SHP77 treated with DMSO at 0.1 percent for 48 hours (cell line): ENCODE measurements around the gene PTP4A1.
"Not testable (repeated sequence)": the region's sequence is repeated elsewhere in the genome, so short reads cannot be mapped to it uniquely, and the experiment has no call there.

ENCODE experiments used
- DNase-seq: peaks from one replicate; lab custom pipeline; 2025; lab: John Stamatoyannopoulos, UW

Gene PTP4A1

DNA sequence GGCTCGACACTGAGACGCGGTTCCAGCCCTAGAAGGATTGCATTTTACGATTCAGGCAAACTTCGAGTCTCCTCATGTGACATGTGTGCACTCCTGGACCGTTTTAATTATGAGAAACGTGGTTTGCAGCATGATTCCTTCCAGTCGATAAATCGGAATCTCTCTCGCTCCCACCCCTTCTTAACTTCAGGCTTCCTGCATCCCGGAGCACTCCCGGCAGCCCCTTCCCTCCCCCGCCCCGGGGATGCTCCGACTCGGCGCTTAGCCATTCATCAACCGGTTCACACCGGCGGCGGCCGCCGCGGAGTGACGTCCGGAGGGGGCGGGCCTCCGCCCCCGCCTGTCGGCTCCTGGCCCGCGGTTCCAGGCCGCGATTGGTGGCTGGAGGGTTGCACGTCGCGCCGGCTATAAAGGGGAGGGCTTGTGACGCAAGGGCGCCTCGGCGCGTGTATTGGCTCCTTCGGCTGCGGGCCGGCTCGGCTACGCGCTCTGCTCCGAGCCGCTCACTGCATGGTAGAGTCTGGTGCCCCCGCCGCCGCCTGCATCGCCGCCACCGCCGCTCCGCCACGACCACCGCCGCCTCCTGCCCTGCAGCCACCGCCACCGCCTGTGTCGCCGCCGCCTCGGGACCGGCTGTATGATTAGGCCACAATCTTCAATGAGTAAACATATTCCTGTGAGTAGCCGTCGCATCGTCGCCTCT is at the start of gene PTP4A1, which contains the start of gene LOC128125822:
Gene PTP4A1 (plus strand): TSS at position 437 of the 703 bp plus-strand sequence. CDS start 4,401 bp downstream, outside the sequence.
Gene LOC128125822 (plus strand): TSS at position 437 of the 703 bp plus-strand sequence.
- DNase-seq, result peak; percentile 85

DNA sequence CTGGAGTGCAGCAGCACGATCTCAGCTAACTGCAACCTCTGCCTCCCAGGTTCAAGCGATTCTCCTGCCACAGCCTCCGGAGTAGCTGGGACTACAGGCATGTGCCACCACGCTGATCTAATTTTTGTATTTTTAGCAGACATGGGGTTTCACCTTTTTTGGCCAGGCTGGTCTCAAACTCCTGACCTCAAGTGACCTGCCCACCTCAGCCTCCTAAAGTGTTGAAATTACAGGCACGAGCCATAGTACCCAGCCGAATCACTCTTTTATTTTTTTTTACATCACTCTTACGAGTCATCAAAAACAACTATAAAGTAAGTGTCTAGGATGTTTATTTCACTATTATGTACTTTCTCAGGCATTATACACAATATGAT is 49.4 kb upstream of the PTP4A1 start:
- DNase-seq, result not testable (repeated sequence)

DNA sequence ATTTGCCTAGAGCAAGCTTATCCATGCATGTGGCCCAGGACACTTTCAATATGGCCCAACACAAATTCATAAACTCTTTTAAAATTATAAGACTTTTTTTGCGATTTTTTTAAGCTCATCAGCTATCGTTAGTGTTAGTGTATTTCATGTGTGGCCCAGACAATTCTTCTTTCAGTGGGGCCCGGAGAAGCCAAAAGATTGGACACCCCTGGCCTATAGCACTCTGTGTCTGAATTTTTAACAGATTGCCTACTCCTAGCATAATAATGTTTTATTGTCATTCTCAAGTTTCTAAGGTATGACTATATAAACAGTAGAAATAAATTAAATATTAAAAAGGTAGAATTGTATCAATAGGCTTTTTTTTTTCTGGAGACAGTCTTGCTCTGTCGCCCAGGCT is 48.6 kb upstream of the PTP4A1 start:
- no peak for DNase-seq

DNA sequence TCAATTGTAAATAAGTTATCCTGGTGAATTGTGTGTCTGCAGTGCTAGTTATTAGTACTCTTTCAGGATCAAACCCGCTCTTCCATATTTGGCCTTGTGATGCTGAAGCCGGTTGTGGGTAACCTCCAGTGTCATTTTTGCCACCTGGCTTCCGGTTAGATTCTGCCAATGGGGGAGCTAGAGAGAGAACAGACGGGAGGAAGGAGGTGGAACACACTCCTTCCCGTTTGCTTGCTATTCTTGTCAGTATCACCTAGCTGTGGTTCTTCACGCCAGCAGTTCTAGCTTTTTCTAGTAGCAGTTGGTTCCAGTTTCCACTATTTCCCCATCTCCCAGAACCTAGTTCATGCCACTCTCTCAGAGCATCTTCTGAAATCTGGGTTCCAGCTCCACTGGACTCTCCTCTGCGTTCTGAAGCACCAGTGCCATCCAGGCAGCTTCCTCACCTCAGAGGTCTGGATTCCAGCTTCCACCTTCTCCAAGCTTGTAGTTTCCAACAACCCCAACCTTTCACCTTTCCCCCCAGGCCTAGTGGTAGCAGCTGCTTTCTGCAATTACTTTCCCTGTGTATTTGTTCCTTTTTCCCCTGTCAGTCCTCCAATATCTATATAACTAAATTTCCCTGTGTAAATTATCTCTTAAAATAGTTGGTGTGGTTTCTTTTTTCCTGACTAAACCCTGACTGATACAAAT is 46.9 kb upstream of the PTP4A1 start:
- no peak for DNase-seq

DNA sequence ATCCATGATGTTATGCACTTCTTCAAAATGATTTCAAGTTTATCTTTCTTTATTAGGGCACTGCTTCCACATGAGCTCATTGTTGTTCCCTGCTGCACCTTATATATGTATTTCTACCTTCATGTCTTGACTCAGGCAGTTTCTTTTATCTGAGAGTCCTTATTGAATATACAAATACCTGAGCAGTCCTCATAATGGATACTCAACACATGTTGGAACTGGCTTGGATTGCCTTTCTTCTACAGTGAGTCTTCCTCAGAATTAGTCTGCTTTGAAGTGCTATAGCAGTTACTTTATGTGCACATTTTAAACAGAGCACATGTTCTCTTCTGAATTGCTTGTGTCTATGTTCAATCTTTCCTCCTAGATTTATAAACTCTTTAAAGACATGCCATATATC is 45.3 kb upstream of the PTP4A1 start:
- DNase-seq, result no peak

DNA sequence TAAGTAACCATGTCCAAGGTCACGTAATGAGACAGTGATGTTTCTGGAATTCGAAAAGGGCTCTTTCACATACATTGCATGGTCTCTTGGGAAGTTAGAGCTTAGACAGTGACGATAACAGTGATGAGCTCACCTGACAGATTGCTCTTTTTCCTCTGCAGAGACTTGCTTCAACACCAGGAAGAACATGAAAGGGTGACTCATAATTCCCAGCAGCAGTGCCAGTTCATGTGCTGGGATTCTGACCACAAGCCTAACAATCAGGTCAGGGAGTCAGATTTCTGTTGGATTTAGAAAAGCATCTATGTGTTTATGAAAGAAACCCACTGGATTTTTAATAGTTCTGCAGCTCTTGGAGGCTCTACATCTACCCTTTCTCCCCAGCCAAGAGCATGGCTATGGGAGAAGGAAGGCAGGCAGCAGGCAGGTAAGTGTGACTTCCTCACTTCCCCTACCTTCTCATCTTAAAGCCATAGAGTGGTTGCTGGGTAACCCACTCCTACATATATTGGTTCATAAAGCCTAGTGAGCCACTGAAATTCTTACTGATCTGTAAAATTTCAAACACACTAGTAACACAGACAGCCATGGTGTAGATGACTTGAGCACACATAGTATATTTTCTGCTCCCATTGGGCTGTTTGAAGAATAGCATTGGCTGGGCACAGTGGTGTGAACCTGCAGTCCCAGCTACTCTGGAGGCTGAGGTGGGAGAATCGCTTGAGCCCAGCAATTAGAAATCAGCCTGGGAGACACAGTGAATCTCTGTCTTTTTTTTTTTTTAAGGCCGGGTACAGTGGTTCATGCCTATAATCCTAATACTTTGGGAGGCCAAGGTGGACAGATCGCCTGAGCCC is 44.4 kb upstream of the PTP4A1 start:
- no peak for DNase-seq

DNA sequence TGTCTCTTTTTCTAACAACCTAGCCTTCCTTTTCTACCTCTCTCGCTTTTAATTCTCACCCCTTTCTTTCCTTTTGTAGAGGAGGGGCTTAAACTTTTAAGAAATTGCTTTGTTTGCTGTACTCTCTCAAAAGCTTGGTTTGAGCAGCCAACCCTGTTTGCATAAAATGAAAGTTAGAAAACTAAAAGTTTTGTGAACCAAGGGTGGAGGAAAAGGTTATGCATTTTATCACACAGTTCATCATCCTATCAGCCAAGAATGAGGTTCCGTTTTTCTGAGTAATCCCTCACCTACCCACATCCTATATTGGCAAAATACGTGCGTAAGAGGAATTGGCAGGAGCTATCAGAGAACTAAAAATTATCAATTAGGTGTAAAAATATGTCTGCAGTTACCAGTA is 42.8 kb upstream of the PTP4A1 start:
- DNase-seq, result no peak

DNA sequence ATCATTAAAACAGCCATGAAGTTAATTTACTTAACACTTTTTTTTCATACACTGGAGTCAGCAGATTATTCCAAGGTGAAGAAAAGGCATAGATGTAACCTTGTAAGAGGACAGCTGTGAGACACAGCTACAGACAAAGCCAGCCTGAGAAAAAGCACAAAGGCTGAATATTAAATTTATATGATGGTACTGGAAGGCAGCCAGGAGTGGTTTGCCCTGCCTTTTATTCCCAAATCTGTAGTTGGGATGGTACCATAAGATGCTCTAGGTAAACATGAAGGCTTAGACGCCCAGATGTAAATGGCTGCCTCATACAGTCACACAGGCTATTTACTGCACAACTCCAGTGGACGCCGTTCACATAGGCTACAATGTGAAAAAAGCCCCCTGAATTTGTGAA is 42.1 kb upstream of the PTP4A1 start:
- no peak for DNase-seq

DNA sequence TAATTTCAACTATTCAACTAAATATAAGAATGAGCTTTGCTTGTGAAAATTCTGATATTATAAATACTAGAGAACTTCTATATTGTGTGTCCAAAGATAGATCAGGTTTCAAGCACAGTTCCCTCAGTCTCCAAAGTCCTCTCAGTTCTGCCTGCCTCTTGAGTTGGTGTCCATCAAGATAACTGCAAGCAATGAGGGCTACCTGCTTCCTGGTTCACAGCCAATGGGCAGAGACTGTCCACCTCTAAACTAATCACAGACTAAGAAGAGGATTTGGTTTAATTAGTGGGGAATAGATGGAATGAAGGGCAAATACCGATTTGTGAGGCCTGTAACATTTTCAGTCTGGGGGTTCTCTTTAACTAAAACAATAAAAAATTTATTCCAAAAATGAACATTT is 41.3 kb upstream of the PTP4A1 start:
- no peak for DNase-seq

DNA sequence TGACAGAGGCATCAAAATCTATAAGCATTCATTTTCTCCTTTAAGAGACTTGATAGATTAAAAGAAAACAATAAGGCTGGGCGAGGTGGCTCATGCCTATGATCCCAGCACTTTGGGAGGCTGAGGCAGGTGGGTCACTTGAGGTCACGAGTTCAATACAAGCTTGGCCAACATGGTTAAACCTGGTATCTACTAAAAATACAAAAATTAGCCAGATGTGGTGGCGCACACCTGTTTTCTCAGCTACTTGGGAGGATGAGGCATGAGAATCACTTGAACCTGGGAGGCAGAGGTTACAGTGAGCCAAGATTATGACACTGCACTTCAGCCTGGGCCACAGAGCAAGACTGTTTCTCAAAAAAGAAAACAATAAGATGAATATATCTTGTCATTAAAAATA is 39.3 kb upstream of the PTP4A1 start:
- no peak for DNase-seq

DNA sequence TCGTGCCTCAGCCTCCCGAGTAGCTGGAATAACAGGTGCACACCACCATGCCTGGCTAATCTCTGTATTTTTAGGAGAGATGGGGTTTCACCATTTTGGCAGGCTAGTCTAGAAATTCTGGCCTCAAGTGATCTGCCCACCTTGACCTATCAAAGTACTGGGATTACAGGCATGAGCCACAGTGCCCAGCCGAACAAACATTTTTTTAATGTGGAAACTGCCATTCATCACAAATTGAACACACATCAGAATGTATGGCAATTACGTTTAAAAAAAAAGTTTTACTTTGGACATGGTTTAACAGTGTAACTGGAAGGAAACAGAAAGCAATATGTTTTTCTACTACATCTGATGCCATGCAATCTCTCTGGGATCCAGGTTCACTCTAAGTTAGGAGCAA is 38.3 kb upstream of the PTP4A1 start:
- DNase-seq, result no peak

DNA sequence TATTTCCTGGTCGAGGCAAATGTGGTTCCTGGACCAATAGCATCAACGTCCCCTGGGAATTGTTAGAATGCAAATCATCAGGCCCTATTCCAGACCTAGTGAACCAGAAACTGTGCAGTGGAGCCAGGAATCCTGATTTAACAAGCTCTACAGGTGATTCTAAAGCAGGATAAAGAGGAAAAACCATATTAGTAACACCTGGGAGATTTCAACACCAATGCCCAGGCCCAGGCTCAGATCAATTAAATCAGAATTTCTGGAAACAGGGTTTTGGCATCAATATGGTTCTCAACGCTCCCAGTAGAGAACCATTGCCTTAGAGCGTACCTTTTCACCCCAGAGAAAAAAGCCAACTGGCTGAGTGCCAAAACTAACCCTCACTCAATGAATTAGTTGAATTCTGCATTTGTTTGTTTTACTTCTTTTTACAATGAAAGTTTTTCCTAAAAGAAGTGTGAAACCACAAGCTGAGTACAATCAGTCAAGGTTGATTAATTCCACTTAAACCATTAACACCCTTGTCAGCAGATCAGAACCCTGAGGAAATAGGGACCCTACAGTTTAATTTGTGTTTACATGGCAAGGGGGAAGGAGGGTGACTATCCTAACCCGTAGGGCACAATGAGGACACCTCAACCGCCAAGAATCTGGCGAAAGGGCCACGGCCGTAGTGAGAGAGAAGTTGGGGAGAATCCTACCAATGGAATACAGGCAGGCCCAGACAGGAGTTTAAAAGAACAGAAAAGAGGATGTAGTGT is 34.9 kb upstream of the PTP4A1 start:
- DNase-seq, result no peak

DNA sequence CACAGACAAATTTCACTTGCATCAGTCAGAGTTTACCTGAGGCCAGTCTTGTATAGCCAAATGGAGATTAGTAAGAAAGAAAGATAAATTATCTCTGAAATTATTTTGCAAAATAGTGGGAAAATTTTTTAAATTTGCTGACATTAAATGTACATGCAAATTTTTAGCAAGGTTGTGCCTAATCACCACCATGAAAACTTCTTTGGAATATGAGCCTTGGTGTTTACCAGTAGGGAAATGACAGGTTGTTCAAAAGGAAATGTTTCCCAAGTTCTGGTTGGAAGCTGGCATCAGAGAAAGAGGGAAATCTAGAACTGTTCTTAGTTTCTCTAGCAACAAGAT is 34.4 kb upstream of the PTP4A1 start:
- no peak for DNase-seq

DNA sequence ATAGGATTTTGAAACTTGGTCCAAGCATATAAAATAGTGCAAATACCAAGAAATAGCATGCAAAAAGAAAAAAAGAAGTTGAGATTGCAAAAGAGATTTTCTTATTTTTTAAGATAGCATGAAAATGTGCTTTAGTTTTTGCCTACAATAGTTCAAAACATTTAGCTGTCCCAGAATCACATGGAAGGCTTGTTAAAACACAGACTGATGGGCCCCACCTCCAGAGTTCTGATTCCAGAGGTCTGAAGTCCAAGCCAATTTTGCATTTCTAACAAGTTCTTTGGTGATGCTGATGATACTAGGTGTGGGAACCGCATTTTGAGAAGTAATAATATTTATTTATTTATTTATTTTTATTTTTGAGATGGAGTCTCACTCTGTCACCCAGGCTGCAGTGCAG is 33.7 kb upstream of the PTP4A1 start:
- DNase-seq, result no peak

DNA sequence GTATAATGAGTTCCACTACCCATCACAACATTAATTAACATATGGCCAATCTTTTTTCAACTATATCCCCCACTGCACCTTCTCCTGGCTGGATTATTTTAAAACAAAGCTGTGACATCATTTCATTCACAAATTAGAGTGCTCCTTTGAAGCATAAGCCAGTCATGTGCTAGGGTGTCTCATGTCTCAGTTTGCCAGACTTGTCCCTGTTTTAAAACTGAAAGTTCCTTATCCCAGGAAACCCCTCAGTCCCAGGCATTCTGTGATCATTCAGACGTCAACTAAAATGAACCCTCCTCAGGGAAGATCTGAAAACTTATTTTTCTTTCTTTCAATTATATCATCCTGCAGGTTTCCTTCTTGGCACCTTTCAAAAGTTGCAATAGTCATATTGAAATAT is 29.3 kb upstream of the PTP4A1 start:
- no peak for DNase-seq

DNA sequence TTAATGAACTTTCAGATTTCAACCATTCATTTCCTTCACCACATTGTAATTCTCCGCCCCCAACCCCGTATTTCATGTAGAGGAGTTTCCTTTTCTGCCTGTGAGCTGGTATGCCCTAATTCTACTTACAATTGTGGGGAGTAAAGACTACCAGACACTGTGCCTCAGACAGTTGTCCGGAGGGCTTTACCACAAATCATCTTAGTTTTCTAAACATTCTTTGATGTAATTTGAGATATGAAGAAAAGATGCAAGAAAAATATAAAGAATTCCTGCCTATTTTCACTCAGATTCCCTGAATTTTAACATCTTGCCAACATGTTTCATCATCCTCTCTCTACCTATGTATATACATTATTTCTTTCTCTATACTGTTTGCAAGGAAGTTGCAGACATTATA is 28.3 kb upstream of the PTP4A1 start:
- no peak for DNase-seq

DNA sequence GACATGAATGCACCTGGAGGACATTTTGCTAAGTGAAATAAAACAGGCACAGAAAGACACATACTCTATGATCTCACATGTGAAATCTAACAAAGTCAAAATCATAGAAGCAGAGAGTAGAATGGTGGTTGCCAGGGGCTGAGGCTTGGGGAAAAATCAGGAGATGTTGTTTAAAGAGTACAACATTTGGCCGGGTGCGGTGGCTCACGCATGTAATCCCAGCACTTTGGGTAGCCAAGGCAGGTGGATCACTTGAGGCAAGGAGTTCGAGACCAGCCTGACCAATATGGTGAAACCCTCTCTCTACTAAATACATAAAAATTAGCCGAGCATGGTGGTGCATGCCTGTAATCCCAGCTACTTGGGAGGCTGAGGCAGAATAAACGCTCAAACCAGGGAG is 26.0 kb upstream of the PTP4A1 start:
- no peak for DNase-seq

DNA sequence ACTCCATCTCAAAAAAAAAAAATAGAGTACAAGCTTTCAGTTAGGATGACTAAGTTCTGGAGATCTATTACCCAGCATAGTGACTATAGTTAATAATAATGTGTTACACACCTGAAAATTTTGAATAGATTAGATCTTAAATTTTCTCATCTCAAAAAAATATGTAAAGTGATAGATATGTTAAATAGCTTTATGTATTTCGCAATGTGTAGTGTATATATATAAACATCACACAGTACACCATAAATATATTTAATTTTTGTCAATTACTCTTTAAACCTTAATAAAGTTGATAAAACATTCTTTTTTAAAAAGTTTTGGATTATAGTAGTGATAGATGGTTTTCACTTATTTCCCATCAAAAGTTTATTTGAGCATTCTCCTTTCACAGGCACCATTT is 25.6 kb upstream of the PTP4A1 start:
- DNase-seq, result no peak

DNA sequence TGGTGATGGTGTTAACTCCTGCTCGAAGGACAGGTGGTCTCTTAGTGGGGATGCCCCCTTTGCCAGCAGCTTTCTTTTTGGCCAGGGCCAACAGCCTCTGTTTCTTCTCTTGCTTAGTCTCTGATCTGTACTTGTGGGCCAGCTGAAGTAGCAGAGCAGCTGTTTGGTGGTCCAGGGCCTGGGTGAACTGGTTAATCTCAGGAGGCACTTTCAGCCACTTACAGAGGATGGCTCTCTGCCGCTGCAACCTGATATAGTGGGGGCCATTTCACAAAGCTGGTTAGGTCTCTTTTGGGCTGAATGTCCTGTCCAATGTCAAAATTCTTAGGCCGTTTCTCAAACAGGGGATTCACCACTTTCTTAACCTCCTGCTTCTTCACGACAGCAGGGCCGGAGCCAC is 23.2 kb upstream of the PTP4A1 start:
- no peak for DNase-seq

DNA sequence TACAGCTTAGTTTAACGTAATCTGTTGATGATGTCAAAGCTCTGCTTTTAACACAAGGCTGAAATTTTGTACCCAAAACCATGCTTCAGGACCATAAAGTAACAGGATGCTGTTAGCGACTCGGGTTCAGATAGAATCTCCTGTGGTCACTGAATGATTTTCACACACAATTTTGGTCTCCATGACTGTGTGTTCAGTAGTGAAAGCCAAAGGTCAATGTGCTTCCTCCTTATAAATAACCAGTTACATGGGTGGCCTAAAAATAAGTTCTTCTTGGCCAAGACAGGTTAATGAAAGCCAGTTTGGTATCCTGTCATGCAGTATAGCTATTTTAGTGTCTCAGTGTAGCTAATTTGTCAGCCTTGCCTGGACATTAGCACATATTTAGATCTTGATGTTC is 19.1 kb upstream of the PTP4A1 start:
- no peak for DNase-seq

DNA sequence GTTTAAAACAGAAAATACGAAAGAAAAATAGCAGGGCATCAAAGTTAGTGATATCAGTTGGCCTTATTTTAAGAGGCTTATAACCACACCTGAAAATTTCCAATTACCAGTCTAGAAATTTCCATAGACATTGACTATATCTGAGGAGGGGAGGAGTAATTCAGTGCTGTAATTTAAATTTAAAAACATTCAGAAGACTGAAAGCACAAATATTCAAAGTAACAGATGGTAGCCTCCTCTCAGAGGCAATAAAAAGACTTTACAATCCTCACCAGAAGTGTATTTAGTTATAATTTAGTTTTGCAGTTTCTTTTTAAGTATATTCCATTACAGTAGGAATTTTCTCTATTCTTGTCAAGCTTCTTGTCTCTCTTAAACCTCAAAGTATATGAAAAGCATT is 18.4 kb upstream of the PTP4A1 start:
- DNase-seq, result no peak

DNA sequence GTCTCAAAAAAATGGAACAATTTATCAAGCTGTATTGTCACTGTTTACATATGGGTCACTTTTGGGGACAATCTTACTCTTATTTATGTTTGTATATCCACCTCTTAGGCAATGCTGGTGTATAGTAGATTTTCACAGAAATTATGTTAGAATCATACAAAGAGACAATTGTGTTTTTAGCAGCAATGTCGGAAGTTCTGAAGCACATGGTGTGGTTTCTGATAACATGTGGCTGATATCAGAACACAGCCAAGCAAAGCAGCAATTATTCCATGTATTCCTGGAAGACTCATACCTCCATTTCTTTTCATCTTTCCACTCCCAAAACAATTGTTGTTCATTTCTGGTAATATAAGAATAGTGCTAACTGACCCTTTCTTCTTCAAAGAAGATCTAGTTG is 17.5 kb upstream of the PTP4A1 start:
- no peak for DNase-seq
